GM19238 (cell line): Measurements from ENCODE around the gene UBAC2.
A peak's percentile ranks its signal among the peaks of the same experiment; 100 is the strongest.
"Not testable (repeated sequence)": the region's sequence is repeated elsewhere in the genome, so short reads cannot be mapped to it uniquely, and the experiment has no call there.

Experiments used
- DNase-seq: peaks from one replicate; pipeline ENCODE4 v3.0.0; 2011; ENCODE audit warnings: low spot score; ENCODE audit not compliant: insufficient read length

Gene UBAC2

DNA sequence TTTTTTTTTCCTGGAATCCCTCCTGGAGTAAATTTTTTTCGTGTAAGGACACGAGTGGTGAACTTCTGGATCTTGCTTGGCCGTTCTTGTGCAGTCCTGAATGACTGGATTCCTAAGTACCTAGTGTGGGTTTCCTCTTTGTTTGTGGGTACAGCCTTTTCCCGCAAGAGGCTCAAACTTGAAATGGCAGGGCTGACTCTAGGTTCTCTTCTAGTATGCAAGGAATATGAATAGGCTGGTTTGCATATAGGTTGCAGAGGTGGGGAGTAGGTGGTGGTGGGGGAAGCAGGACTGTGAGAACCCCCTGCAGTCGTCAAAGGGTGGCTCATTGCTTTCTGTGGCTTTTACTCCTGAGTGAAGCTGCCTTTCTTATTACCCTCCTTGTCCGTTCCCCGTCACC is 13.6 kb downstream of the UBAC2 start:
- no peak for DNase-seq

- DNase-seq: no peak
Measured at GRCh38 chr13:99214731-99215130, 14.1 kb downstream of the UBAC2 start.

DNA sequence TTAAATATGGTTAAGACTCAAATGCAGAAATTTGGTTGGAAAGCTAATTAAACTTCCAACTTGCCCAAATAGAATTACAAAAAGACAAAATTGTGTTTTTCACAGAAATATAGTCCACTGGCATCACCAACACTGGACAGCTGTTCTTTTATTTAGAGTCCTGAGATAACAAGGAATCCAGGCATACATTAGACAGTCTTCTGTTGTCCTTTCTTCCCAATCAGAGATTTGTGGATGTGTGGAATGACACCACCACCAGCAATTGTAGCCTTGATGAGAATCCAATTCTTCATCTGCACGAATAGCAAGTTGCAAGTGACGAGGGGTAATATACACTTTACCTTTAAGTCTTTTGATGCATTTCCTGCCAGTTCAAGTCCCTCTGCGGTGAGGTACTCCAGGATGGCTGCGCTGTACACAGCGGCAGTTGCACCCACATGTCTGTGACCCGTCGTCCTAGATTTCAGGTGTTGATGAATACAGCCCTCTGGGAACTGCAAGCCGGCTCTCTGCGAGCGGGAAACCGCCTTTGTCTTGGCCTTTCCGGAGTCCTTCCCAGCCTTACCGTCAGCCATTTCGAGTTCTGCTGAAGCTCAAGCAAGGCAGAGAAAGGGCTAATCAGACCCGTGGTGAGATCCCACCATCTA is 14.7 kb downstream of the UBAC2 start:
- no peak for DNase-seq

GRCh38 chr13:99217461-99218110 is 16.9 kb downstream of the UBAC2 start:
- no peak for DNase-seq

GRCh38 chr13:99218126-99218525 is 17.5 kb downstream of the UBAC2 start:
- no peak for DNase-seq

DNA sequence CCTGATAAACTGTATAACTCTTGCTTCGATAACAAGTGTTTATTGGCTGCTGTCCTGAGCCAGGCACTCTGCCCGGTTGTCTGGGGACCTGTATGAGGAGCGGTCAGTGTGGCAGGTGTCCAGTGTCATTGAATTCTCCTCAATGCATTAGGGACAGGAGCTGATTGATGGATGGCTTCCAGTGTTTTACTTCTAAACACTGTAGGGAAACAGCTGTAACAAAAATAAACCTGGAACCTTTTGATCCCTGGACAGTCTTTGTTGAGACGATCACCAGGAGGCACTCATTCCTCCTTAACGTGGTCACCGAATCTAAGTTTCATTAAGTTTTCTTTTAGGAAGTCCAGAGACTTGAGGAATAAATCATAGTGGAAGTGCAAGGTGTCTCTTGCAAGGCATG is 17.9 kb downstream of the UBAC2 start:
- no peak for DNase-seq

- DNase-seq: no peak
Measured at GRCh38 chr13:99218969-99219368, 18.3 kb downstream of the UBAC2 start.

GRCh38 chr13:99220199-99220935 is 19.7 kb downstream of the UBAC2 start:
- DNase-seq: no peak

DNA sequence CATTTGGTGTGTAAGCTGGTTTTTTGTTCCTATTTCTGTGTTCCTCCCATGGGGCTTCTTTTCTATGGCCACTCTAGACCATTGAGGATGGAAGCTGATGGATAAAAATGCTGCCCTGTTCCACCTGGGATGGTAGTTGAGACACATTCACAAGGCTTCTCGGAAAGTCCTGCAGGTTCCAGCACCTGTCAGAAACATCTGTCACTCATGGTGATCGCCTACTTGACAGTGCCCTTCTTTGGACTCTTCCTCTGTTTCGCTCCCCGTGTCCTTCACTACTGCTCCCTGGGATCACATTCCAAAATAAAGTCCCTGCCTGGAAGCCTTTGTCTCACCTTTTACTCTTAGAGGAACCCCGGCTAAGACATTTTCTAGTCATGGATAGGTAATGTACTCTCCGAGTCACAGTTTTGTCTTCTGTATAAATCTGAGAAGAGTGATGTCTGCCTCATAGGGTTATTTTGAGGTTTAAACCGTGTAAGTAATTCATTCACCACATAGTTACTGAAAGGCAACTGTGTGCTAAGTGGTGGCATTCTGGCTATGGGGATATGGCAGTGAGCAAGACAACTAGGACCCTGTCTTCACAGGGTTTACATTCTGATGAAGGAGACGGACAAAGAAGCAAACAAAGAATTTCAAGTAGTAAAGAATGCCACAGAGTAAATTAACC is 21.0 kb downstream of the UBAC2 start:
- DNase-seq: no peak

DNA sequence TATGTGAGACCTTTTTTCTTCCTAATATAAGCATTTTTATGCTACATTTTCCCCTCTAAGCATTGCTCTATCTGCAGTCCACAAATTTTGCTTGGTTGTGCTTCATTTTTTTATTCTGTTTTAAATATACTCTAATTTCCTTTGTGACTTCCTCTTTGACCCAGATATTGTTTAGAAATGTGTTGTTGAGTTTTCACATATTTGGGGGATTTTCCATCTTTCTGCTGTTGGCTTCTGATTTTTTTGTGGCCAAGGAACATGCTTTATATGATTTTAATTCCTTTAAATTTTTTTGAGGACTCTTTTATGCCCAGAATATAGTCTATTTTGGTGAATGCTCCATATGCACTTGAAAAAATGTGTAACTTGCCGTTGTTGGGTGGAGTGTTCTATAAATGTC is 22.9 kb downstream of the UBAC2 start:
- DNase-seq: no peak

- DNase-seq: no peak
Measured at GRCh38 chr13:99224021-99224420, 23.4 kb downstream of the UBAC2 start.

GRCh38 chr13:99225078-99225477 is 24.4 kb downstream of the UBAC2 start:
- DNase-seq: no peak

DNA sequence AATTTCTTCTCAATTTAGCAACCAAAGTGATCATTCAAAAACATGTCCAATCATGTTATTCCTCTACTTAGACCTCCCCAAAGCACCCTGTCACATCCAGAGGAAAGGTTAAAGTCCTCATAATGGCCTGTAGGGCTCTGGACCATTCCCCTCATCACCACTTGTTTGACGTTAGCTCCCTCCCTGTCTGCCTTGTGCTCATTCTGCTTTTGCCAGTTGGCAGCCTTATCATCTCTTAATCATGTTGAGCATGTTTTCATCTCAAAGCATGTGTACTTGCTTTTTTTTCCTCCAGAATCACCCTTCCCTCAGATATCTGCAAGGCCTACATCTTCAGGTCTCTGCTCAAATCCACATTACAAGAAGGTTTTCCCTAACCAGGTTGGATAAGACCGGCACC is 25.9 kb downstream of the UBAC2 start:
- DNase-seq: no peak

DNA sequence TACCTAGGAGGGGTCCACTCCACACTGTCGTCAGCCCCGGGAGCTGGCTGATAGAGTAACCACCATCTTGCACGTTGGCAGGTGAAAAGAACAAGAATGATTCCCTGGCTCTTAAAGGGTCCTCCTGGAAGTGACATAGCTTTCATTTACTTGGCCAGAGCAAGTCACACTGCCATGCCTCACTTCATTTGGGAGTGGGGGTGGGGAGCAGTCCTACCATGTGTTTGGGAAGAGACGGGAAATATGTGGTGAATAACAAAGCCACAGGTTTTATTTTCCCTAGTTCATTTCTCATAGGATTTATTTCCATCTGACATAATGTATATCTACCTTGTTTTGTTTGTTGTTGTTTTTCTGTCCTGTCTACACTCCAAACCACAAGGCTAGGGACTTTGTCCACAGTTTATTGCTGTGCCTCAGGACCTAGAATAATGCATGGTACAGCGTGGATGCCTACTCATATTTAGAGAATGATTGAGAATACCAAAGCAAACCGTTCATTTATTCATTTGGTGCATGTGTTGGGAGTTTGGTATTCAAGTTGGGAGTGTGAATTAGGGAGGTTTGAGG is 26.8 kb downstream of the UBAC2 start:
- no peak for DNase-seq

- no peak for DNase-seq
Measured at GRCh38 chr13:99227909-99228688, 27.4 kb downstream of the UBAC2 start.

DNA sequence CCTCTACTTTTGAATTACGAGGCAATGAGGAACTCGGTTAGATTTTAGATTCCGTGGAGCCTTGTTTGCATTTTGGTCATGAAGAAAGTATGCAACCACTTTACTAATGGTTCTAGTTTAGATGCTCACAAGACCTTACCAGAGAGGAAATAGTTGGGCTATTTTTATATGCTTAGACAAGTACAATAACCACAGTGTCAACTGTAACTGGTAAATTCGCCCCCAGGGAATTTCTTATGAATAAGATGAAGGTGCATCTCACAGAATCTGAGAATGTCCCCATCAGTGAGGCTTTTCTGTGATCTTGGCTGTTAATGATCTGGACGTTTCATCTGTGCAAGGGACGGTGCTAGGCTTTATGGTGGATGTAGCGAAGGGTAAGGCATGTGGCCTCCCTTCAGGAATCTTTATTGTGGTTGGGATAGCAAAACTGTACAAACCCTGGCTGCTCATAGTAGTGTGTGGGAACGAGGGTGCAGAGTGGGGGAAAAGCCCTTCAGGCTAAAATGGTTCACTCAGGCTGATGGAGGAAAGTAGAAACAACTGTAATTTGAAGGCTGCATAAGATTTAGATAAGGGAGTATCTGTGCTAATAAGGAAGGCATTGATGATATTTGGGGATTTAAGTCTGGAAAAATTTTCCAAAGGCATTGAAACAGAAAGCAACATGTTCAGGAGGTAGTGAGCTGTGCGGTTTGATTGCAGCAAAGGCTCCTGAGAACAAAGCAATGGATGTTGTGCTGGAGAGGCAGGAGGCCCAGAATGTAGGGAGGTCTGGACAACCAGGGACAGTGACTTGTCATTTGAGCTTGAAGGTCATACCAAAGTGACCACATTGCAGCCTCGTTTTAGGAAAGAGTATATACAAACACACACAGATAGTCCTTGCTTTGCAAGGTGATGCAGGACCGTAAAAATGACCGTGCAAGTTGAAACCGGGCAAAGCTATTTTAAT is 28.4 kb downstream of the UBAC2 start:
- peak; percentile 20 for DNase-seq

- DNase-seq: not testable (repeated sequence)
Measured at GRCh38 chr13:99230588-99230987, 29.9 kb downstream of the UBAC2 start.

GRCh38 chr13:99230991-99231390 is 30.3 kb downstream of the UBAC2 start:
- DNase-seq: no peak

DNA sequence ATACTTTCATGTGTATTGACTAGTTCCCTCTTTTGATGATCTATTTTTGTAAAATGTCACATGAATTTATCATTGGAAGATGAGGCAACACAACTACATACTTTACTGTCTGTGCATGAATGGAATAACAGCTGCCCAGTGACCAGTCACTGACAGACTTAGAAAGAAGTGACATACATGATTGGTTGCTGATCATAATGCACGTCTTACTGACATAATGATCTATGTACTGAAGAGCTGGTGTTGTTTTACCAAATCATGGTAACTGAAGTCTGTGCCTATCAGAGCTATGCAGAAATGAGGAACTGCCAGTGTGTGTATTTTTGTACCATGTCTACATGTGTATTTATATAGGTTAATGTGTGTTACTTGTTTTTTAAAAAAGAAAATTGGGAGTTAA is 31.1 kb downstream of the UBAC2 start:
- no peak for DNase-seq
